Smooth muscle cell of the coronary artery (primary cell): ENCODE data around the gene GRID2. TPM values are rescaled to one million over a fixed set of nuclear protein-coding genes. Genes with fewer than 3 reads are reported as not detected.

Experiments
- total RNA-seq: library from RNA; depleted of rRNA; stranded (reverse); fragments of >200 nt; gene quantifications from 2 replicates; pipeline ENCODE4 v1.2.3, GENCODE V29; 2014; ENCODE audit warnings: low replicate concordance

GRID2 gene
- not detected in 2 replicates for total RNA-seq

GRCh38 chr4:92303621-92304027, at the start of gene GRID2:
Gene GRID2, plus strand, starts transcription at chr4:92303966.

